ENCODE data around the gene PCSK4.
A peak's percentile ranks its signal among the peaks of the same experiment; 100 is the strongest.
"Not testable (repeated sequence)": the region's sequence is repeated elsewhere in the genome, so short reads cannot be mapped to it uniquely, and the experiment has no call there.

The PCSK4 gene

DNA sequence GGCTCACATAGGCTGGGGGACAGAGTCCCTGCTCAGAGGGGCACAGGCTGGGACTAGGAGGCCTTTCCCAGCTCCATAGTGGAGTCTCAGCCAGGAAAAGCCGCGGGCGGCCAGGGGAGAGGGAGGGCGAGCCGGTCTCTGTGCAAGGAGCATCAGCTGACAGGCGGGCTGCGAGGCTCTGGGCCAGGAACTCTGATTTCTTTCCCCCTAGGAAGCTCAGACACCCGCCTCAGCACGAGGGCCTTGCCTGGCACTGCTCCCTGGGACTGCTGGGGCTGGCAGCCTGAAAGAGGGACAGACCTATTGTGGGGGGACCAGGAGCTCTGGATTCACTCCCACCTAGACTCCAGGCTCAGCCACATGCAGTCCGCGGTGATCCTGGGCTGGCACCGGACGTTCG, 31.5 kb upstream of the PCSK4 start:
- no peak for DNase-seq

- no peak for DNase-seq
Observed at GRCh38 chr19:1520203-1520780, 30.1 kb upstream of the PCSK4 start.

- DNase-seq = not testable (repeated sequence)
Observed at GRCh38 chr19:1519802-1520201, 29.7 kb upstream of the PCSK4 start.

- DNase-seq = no peak
Observed at GRCh38 chr19:1518471-1518870, 28.3 kb upstream of the PCSK4 start.

DNA sequence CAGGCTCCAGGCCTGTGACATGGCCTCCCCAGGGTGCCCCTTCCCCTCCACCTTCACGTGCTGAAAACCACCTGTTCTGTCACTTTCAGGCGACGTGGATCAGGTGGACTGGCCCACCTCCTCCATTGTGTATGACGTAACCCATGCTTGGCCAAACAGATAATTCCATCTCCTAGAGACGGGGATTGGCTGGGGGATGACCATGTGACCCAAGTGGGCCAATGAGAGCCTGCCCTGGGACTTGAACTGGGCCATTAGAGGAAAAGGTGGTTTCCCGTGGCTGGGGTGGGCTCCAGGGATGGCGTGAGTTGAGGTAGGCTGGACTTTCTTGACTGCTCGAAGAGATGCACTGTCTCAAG, 26.2 kb upstream of the PCSK4 start:
- DNase-seq = no peak

DNA sequence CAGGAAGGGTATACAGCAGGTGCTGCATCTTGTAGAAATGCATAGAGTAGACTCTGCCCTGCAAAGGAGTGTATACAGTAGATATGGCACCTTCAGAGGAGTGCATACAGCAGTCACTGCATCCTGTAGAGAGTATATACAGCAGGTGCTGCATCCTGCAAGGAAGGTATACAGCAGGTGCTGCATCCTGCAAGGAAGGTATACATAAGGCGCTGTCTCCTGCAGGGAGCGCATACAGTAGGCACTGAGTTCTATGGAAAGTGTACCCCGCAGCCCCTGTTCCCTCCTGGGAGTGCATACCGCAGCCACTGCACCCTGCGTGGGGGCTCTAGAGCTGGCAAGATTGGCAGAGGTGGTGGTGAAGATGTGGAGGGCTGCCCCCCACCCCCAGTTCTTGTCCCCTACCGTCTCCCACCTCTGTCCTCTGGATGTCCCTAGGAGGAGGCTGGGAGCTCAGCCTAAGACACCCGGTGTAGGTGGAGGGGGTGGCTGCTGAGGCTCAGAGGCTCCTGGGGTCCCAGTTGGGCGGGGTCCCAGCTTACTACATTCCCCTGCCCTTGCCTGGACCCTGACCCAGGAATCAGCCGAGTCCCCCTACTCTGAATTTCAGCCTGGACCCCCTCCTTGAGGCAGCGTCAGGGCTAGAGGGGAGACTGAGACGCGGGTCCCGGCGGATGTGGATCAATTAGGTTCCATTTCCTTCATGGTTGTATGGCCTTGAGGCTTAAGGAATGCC, 25.0 kb upstream of the PCSK4 start:
- no peak for DNase-seq

GRCh38 chr19:1514295-1514661, 24.1 kb upstream of the PCSK4 start:
- DNase-seq = no peak

DNA sequence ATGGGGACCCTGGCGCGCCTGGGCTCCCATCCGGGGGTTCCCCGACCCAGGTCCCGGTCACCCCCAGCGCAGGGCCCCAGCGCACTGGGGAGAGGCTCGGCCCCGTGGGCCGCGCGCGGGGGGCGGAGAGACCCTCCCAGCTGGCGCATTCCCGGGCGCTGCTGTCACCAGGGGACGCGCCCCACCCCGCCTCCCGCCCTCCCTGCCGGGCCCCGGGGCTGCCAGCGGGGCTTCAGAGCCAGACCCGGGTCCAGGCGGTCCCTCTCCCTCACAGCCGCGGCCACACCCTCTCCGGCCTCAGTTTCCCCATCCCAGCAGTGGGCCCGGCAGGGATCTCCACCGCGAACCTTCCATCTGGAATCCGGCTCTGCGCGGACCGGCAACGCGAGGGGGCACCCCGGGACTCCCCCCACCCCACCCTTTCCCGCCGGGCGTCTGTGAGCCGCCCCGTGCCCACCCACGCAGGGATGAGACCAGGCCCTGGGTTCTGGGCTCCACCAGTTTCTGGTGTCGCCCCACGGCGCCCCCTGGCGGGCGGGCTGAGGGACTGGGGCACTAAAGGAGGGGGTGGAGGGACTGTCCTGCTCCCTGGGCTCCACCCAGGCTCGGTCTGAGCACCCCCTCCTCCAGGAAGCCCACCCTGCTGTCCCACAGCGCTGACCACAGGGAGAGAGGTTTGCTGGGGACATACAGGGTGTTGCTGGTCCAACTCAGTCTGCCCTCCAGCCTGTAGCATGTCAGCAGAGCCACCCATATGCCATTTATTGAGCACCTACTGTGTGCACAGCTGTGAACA, 23.5 kb upstream of the PCSK4 start:
- DNase-seq = no peak

GRCh38 chr19:1512671-1513498, 22.7 kb upstream of the PCSK4 start, which contains the start of gene ADAMTSL5:
Gene ADAMTSL5 (minus strand): TSS chr19:1513019. CDS start chr19:1510943, 2,076 bp downstream.
- no peak for DNase-seq

DNA sequence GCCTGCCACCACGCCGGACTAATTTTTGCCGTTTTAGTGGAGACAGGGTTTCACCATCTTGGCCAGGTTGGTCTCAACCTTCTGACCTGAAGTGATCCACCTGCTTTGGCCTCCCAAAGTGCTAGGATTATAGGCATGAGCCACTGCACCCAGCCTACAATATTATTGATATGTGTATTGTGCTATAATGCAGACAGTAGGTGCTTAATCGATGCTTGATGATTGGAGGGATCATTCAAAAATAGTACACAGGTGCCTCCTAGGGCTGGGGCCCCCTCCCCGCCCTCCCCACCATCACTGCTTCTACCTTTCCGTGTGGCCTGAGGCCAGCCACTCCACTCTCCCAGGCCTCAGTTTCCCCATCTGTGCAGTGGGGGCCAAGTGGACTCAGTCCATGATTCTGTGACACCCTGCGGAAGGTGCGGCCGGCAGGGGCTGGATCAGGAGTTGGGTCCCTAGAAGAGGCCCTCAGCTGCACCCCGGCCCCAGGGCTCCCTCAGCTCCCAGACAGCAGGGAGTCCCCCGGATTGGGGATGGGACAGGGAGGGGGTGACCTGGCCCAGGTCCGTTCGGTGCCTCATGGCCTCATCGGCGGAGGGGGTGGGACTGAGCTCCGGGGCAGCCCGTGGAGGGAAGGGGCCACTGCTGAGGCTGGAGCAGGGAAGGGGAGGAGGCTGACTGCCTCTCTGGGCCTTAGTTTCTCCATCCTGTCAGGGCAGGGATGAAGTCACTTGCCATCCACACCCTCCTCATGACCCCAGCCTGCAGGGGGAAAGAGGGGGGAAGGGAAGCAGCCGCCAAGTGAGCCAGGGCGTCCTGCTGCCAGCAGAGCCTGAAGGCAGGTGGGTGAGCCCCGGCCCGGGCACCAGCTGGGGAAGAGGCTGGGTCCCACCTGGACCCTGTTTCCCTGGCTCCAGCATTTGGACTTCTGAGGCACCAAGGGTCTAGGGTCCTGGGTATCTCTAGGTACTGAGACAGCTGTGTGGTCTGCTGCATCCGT, 21.5 kb upstream of the PCSK4 start:
- DNase-seq = no peak

DNA sequence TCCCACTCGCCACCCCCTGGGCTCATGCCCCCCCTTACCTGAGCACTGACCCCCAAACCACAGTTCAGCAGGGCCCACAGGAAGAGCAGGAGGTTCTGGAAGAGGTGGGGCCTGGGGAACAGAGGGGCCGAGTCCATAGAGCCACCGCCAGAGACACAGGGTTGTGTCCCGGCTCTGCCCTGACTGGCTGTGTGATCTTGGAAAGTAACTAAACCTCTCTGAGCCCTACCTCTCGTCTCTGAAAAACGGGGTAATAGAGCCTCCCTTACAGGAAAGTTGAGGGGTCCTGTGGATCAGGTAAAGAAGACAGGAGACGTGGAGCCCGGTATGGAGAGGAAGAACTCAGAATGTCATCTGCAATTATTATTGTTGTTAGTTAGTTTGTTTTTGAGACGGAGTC, 20.7 kb upstream of the PCSK4 start:
- DNase-seq = no peak

- DNase-seq = no peak
Observed at GRCh38 chr19:1510442-1510806, 20.3 kb upstream of the PCSK4 start.

- DNase-seq = no peak
Observed at GRCh38 chr19:1509602-1510441, 19.7 kb upstream of the PCSK4 start.

- DNase-seq = no peak
Observed at GRCh38 chr19:1508507-1508856, 18.3 kb upstream of the PCSK4 start.

DNA sequence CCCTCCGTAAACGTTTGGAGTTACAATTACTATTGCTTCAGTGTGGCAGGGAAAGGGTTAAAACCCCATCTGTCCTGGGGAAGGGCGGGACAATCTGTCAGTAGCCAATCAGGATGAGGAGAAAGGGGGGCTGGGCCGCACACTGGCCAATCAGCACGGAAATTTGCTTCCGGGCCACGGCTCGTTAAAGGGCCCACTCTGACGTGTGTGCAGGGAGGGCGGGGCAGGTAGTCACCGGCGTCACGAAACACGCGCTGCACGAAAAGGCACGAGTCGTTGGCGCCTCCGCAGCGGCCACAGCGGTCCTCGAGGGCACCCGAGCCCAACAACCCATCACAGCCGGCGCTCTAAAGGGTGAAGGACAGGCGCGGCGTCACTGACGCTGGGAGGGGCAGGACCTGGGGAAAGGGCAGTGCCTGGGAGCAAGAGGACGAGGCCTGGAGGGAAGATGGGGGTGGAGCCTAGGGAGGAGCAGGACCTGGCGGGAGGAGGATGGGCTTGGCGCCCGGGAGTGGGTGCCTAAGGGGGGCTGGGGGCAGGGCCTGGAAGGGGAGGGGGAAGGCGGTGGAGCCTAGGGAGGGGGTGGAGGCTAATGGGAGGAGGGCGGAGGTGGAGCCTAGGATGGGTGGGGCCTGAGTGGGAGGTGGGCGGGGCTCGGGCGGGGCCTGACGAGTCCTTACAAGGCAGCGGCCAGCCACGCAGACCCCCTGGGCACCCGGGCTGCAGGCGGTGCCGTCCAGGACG, 17.8 kb upstream of the PCSK4 start:
- peak; percentile 85 for DNase-seq

DNA sequence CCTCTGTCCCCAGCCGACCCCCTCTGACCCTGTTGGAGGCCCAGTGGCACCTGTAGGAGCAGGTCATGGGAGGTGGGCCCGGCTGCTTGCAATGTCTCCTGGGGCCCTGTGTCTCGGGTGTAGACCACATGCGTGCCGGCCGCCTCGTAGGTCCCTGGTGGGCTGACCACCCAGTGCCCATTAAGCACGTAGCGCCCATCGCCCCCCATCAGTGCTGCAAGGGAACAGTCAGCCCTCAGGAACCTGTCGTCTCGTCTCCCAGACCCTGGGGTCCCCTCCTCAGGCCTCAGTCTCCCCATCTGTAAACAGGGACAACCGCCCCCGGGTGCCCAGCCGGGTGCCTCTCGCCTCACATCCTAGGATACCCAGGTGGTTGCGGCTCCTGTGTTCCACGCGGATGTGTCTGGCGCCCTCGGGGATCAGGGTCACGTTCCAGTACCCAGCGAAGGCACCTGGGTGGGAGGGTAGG, 17.1 kb upstream of the PCSK4 start:
- DNase-seq = no peak

DNA sequence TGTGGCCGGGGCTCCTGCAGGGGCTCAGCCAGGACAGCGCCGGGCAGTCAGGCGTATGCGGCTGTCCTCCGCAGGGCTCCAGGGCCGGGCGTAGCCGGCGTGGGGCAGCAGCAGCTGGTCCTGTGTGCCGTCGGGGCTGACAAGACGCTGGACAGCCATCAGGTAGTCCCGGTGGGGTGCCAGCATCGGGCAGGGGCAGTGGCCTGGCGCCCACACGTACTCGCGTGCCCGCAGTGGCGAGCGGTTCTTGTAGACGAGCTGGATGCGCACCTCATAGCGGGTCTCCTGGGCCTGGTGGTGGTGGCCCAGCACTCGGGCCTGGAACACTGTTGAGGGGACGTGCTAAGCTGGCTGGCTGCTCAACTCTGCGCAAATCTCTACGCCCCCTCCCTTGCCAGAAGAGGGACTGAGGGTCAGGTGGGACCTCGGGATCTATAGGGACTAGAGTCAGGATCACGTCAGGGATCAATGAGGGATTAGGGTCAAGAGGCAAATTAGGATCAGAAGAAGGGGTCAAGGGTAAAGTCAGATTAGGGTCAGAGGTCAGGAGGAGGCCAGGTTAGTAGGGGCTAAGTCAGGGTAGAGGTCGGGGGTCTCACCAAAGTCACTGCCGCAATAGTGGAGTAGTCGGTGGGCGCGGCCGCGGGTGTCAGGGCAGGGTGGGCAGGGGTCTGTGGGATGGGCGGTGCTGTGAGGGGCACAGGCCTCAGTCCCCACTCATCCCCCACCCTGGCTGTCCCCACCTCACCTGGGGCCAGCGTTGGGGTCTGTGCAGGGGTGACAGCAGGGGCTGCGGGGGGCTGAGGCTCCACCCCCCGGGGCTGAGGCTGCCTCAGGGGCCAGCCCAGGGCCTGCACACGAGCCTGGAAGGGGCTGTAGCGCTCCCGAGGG, 16.1 kb upstream of the PCSK4 start:
- DNase-seq = no peak

GRCh38 chr19:1505012-1505411, 14.9 kb upstream of the PCSK4 start:
- no peak for DNase-seq

Data from NCI-H2029 treated with DMSO at 0.1 percent for 48 hours (cell line).